PC-3 (cell line): Measurements from ENCODE around the gene LMAN2L.

Experiments used
- EZH2 ChIP-seq: fragments of 300-600 bp; sonication (generic); IDR thresholded peaks from one replicate; pipeline ENCODE4 v1.6.1; 2017; ENCODE audit warnings: antibody characterized with exemption, mild to moderate bottlenecking, low read length; ENCODE audit not compliant: unreplicated experiment
- TF ChIP-seq, protein P1 (sequence below): fragments of 300-600 bp; sonication (generic); conservative IDR thresholded peaks from 2 replicates; pipeline ENCODE4 v1.5.1; 2017; ENCODE audit warnings: antibody characterized with exemption, low read depth, mild to moderate bottlenecking, low read length

DNA sequence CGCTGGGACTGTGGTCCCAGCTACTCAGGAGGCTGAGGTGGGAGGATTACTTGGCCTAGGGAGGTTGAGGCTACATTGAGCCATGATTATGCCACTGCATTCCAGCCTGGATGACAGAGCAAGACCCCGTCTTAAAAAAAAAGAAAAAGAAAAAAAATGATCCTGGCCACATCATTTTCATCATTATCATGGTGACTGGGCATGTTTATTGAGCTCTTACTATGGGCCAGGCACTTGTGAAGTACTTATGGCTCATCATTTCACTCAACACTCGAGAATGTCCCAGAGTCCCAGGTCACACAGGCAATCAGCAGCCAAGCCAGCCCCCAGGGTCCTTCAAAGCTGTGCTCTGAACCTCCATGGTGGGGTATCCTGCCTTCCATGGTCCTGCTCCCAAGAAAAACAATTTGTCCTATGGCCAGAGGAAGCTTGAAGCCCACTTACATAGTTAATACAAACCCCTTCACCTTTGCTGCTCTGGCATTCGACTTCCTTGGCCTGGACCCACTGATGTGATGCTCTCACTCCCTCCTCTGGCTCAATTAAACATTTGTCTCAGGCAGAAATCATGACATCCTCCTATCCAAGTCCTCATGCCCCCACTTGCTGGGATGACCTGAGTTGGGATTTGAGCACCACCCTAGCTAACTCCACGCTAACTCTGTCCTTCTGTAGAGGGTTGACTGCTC, 17.1 kb upstream of the LMAN2L start:
- TF ChIP-seq, protein P1, sequence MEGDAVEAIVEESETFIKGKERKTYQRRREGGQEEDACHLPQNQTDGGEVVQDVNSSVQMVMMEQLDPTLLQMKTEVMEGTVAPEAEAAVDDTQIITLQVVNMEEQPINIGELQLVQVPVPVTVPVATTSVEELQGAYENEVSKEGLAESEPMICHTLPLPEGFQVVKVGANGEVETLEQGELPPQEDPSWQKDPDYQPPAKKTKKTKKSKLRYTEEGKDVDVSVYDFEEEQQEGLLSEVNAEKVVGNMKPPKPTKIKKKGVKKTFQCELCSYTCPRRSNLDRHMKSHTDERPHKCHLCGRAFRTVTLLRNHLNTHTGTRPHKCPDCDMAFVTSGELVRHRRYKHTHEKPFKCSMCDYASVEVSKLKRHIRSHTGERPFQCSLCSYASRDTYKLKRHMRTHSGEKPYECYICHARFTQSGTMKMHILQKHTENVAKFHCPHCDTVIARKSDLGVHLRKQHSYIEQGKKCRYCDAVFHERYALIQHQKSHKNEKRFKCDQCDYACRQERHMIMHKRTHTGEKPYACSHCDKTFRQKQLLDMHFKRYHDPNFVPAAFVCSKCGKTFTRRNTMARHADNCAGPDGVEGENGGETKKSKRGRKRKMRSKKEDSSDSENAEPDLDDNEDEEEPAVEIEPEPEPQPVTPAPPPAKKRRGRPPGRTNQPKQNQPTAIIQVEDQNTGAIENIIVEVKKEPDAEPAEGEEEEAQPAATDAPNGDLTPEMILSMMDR = no peak; the same call in 1 of the 2 replicates
- TF ChIP-seq EZH2 = no peak
